Naive thymus-derived CD8-positive, alpha-beta T cell (primary cell): ENCODE results near the gene P3H3. TPM values are rescaled to one million over a fixed set of nuclear protein-coding genes. Genes with fewer than 3 reads are reported as not detected.
A peak's percentile ranks its signal among the peaks of the same experiment; 100 is the strongest.

Experiments
- ATAC-seq, 2 donors: fragments of 150-1000 bp; cut with Tn5 transposase in 1 of 2; sonication (Bioruptor Pico), chemical (Tn5 transposase) in 1 of 2; 1 replicate in 1 of 2; 2 replicates in 1 of 2; pipeline ENCODE4 v1.10.0; 2021; ENCODE audit warnings: mild to moderate bottlenecking in 2 of 2, moderate library complexity in 2 of 2
- POLR2A ChIA-PET: fragments of 350-600 bp; sonication (Branson Sonifier 250); formaldehyde crosslinking; loops from one replicate; lab custom pipeline; 2021; ENCODE audit warnings: antibody characterized with exemption; lab: Charles Lee
- DNase-seq, 10 donors: peaks; one replicate each; pipeline versions ENCODE4 v3.0.0 to v3.0.0-alpha.2; 2020 to 2022
- H3K27ac Mint-ChIP-seq, 10 donors: one replicate each; pipeline ENCODE4 v1.8.0; 2020 to 2022; ENCODE audit warnings: mild to moderate bottlenecking in 10 of 10, mixed read lengths in 10 of 10, moderate library complexity in 4 of 10, inconsistent platforms in 1 of 10
- H3K27me3 Mint-ChIP-seq, 5 donors: one replicate each; pipeline ENCODE4 v1.8.0; 2021 to 2022; ENCODE audit warnings: mixed read lengths in 5 of 5
- H3K36me3 Mint-ChIP-seq, 3 donors: one replicate each; pipeline ENCODE4 v1.8.0; 2020 to 2022; ENCODE audit warnings: mixed read lengths in 3 of 3, mild to moderate bottlenecking in 2 of 3, inconsistent platforms in 1 of 3
- H3K4me1 Mint-ChIP-seq, 4 donors: one replicate each; pipeline ENCODE4 v1.8.0; 2021 to 2022; ENCODE audit warnings: mixed read lengths in 4 of 4
- H3K4me3 Mint-ChIP-seq, 10 donors: one replicate each; pipeline ENCODE4 v1.8.0; 2020 to 2022; ENCODE audit warnings: mild to moderate bottlenecking in 10 of 10, mixed read lengths in 10 of 10, moderate library complexity in 6 of 10, inconsistent platforms in 1 of 10
- H3K9me3 Mint-ChIP-seq, 9 donors: one replicate each; pipeline ENCODE4 v1.8.0; 2020 to 2022; ENCODE audit warnings: mixed read lengths in 9 of 9, mild to moderate bottlenecking in 3 of 9, inconsistent platforms in 1 of 9, moderate library complexity in 1 of 9
- polyA plus RNA-seq, 3 donors: library from polyadenylated mRNA; unstranded; fragments of 300-500 nt; fragmentation: Illumina TruSeq; gene quantifications; one replicate each; pipeline ENCODE4 v1.2.3, GENCODE V29; 2021
- total RNA-seq, 8 experiments: library from RNA in 2 of 8; stranded (reverse) in 2 of 8; gene quantifications; one replicate each; pipeline ENCODE4 v1.2.3 and lab custom pipeline; 2021 to 2026

The P3H3 gene
- total and polyA plus RNA-seq, 5 experiments from 2014 or later: 0.42 to 9.7 (median 0.73) TPM

DNA sequence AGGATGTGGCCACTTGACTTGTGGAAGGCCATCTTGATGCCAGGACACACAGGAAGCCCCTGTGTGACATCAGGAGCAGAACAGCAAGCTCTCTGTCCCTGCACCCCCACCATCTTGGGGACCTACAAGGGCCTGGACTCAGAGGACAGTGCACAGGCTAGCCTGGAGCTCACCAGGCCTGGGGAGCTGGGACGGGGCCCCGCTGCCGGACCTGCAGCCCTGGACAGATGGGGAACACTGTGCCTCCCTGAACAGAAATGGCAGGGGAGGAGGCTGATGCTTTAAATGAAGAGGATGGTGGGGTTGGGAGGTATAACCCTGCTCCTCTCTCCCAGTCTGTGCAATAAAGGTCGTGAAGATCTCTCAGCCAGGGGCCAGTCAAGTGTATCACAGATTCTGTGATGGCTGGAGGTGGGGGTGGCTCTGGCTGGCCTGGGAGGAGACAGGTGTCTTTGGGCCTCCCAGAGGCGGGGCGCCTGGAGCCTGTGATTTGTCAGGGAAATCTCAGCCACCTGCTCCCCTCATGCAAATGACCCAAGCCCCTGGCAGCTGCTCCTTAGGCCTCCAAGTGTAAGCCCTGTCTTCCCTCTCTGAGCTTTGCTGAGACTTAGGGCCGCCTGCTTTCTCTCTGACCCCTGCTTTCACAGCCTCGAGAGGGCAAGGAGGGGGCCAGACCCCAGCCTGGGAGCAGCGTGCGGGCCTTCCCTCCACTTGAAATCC is 11.4 kb downstream of the P3H3 start:
- ATAC-seq (no peak), DNase-seq (no peak)
- H3K4me3 Mint-ChIP-seq: no peak overlapping the region
- POLR2A ChIA-PET: interaction anchor here (1.2 to 2.0 kb wide), 2 partner anchors 9 to 12 kb away, joined by 3 to 4 read pairs; partner anchors contain the start of gene CDCA3
- no peaks in the 10 kb centered on the region for H3K36me3 Mint-ChIP-seq
- H3K27ac Mint-ChIP-seq: peak overlapping the region in 1 of 10 donors; percentile 56
- H3K4me1 Mint-ChIP-seq: peaks cover 0 to 5% (median 3%) of the 10 kb centered on the region in 4 donors
- H3K9me3 Mint-ChIP-seq: no peaks in the 10 kb centered on the region
- no peaks in the 10 kb centered on the region for H3K27me3 Mint-ChIP-seq

DNA sequence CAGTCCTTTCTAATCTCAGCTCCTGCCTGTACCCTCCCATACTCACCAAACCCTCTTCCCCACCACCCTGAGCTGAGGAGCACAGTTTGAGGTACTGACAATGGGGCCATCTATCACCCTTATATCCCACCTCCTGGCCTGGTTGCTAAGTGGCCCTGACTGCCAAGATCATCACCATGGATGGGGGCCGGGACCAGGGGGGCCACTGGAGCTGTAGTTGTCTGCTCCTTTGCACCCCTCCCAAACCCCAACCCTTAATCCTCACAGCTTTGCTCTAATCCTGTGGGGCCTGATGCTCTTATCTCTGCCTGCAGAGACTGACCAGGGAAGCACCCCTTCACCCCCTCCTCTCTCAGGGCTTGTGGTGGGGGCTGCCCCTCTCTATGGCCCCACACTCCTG is 12.1 kb downstream of the P3H3 start:
- H3K27ac Mint-ChIP-seq: no peak overlapping the region
- DNase-seq: no peak

DNA sequence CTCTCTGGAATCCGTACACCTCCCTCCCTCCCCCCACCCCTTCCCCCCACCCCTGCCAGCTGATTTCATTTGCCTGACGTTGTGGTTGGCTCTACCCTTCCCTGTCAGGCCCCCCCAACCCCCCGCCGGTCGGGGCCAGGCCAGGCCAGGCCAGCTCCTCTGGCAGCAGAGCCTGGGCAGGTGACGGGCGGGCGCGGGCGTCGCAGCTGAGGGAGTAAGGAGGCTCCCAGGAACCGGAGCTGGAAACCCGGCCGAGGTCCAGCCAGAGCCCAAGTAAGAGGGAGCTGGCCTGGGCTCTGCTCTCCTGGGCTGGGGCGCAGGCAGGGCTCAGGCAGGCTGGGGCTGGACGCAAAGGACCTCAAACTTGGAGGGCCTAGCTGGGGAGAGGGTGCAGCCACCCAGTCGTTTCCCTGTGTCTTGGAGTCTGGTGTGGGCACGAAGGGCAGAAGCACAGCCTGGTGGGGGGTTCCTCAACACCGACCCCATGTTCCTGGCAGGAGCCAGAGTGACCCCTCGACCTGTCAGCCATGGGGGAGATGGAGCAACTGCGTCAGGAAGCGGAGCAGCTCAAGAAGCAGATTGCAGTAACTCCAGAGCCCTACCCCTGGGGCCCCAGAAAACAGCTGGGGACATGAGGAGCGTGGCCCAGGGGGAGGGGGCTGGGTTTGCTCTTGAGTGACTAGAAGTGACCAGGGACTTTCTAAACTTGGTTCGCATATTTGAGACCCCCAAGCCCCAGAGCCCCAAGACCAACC is 12.7 kb downstream of the P3H3 start, which contains the start of gene GNB3:
Gene GNB3 (plus strand): TSS at position 165 of the 755 bp plus-strand sequence. CDS start 363 bp downstream, at position 528.
- Mint-ChIP-seq H3K27me3 (no peaks in the 10 kb centered on the region), H3K9me3 (no peaks in the 10 kb centered on the region), H3K36me3 (peaks cover 0 to 2% (median 0%) of the 10 kb centered on the region in 3 donors), H3K4me1 (peaks cover 0 to 1% (median 0%) of the 10 kb centered on the region in 4 donors), H3K27ac (no peak within 1 kb of the TSS), H3K4me3 (no peak within 1 kb of the TSS)
- ATAC-seq (no peak), DNase-seq (no peak)
- POLR2A ChIA-PET: interaction anchor here (2.0 kb wide), 1 partner anchor 8 kb away, joined by 4 read pairs; no protein-coding TSS in a partner anchor

More for the DNA sequence above, 12.1 kb downstream of the P3H3 start:
- peaks cover 0 to 5% (median 3%) of the 10 kb centered on the region in 4 donors for H3K4me1 Mint-ChIP-seq
- ATAC-seq: no peak
- H3K36me3 Mint-ChIP-seq: no peaks in the 10 kb centered on the region
- H3K27me3 Mint-ChIP-seq: no peaks in the 10 kb centered on the region
- no peak overlapping the region for H3K4me3 Mint-ChIP-seq
- POLR2A ChIA-PET: interaction anchor here (1.2 to 2.0 kb wide), 2 partner anchors 9 to 11 kb away, joined by 3 to 4 read pairs; partner anchors contain the start of gene CDCA3
- no peaks in the 10 kb centered on the region for H3K9me3 Mint-ChIP-seq

DNA sequence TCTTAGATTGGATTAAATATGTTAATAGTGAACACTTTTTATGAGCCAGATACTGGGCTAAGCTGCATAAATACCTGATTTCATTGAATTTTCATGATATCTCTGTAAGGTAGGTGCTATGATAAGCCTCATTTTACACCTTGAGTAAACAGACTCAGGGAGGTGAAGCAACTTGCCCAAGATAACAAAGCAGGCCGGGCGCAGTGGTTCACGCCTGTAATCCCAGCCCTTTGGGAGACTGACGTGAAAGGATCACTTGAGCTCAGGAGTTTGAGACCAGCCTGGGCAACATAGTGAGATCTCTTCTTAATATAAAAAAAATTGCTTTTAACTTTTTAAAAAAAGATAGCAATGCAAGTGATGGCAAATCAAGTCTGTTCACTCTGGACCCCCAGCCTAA is 13.9 kb downstream of the P3H3 start:
- H3K36me3 Mint-ChIP-seq: peaks cover 0 to 2% (median 0%) of the 10 kb centered on the region in 3 donors
- no peak for DNase-seq
- H3K27me3 Mint-ChIP-seq: no peaks in the 10 kb centered on the region
- H3K4me1 Mint-ChIP-seq: no peaks in the 10 kb centered on the region
- no peak for ATAC-seq
- H3K9me3 Mint-ChIP-seq: no peaks in the 10 kb centered on the region
- no peak overlapping the region for H3K27ac Mint-ChIP-seq
- POLR2A ChIA-PET: interaction anchor here (1.2 to 1.5 kb wide), 2 partner anchors 12 to 55 kb away, joined by 3 read pairs; no protein-coding TSS in a partner anchor
- H3K4me3 Mint-ChIP-seq: no peak overlapping the region

- Mint-ChIP-seq H3K4me1 (no peaks in the 10 kb centered on the region), H3K36me3 (peaks cover 0 to 2% (median 0%) of the 10 kb centered on the region in 3 donors), H3K27me3 (no peaks in the 10 kb centered on the region), H3K27ac (no peak overlapping the region), H3K4me3 (no peak overlapping the region), H3K9me3 (no peaks in the 10 kb centered on the region)
- no peak for ATAC-seq
- POLR2A ChIA-PET: interaction anchor here (1.2 to 1.5 kb wide), 2 partner anchors 9 to 57 kb away, joined by 3 read pairs; partner anchors contain the start of gene USP5
- no peak for DNase-seq
Measured at GRCh38 chr12:6843118-6843902, 15.1 kb downstream of the P3H3 start.

GRCh38 chr12:6845395-6845794 is 17.2 kb downstream of the P3H3 start:
- H3K27ac Mint-ChIP-seq: no peak overlapping the region

GRCh38 chr12:6846316-6846869 is 18.2 kb downstream of the P3H3 start:
- H3K4me1 Mint-ChIP-seq: peaks cover 3 to 6% (median 5%) of the 10 kb centered on the region in 4 donors
- H3K9me3 Mint-ChIP-seq: no peaks in the 10 kb centered on the region
- H3K27ac Mint-ChIP-seq: no peak overlapping the region
- peaks cover 0 to 2% (median 0%) of the 10 kb centered on the region in 3 donors for H3K36me3 Mint-ChIP-seq
- POLR2A ChIA-PET: no interaction called here
- no peak overlapping the region for H3K4me3 Mint-ChIP-seq
- ATAC-seq (no peak), DNase-seq (no peak)
- no peaks in the 10 kb centered on the region for H3K27me3 Mint-ChIP-seq

More at GRCh38 chr12:6845395-6845794, 17.2 kb downstream of the P3H3 start:
- Mint-ChIP-seq H3K36me3 (peaks cover 0 to 2% (median 0%) of the 10 kb centered on the region in 3 donors), H3K9me3 (no peaks in the 10 kb centered on the region), H3K4me1 (peaks cover 0 to 2% (median 0%) of the 10 kb centered on the region in 4 donors), H3K4me3 (no peak overlapping the region), H3K27me3 (no peaks in the 10 kb centered on the region)
- DNase-seq: no peak
- POLR2A ChIA-PET: no interaction called here
- no peak for ATAC-seq

DNA sequence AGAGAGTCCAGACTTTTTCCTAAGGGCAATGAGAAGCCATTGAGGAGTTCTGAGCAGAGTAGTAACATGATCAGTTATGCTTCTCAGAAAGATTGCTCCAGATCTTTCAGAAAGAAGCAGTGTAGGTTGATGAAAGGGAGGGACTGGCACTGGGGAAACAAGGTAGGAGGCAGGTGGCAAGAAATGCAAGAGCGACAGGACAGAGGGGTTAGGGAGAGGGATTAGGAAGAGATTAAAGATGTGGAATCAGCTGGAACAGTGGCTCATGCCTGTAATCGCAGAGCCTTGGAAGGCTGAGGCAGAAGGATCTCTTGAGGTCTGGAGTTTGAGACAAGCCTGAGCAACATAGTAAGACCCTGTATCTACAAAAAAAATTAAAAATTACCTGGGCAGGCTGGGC is 19.5 kb downstream of the P3H3 start:
- no peak overlapping the region for H3K27ac Mint-ChIP-seq
- H3K36me3 Mint-ChIP-seq: peaks cover 0 to 2% (median 0%) of the 10 kb centered on the region in 3 donors
- H3K4me1 Mint-ChIP-seq: peaks cover 6 to 9% (median 7%) of the 10 kb centered on the region in 4 donors
- POLR2A ChIA-PET: no interaction called here
- no peaks in the 10 kb centered on the region for H3K9me3 Mint-ChIP-seq
- ATAC-seq (no peak), DNase-seq (no peak)
- no peak overlapping the region for H3K4me3 Mint-ChIP-seq
- H3K27me3 Mint-ChIP-seq: no peaks in the 10 kb centered on the region

GRCh38 chr12:6849427-6849826 is 21.2 kb downstream of the P3H3 start:
- H3K9me3 Mint-ChIP-seq: no peaks in the 10 kb centered on the region
- DNase-seq: no peak
- POLR2A ChIA-PET: no interaction called here
- ATAC-seq: no peak
- no peak overlapping the region for H3K27ac Mint-ChIP-seq
- H3K4me1 Mint-ChIP-seq: peaks cover 18 to 26% (median 22%) of the 10 kb centered on the region in 4 donors
- no peak overlapping the region for H3K4me3 Mint-ChIP-seq
- no peaks in the 10 kb centered on the region for H3K27me3 Mint-ChIP-seq
- peaks cover 0 to 3% (median 2%) of the 10 kb centered on the region in 3 donors for H3K36me3 Mint-ChIP-seq

- POLR2A ChIA-PET: interaction anchor here (1.2 to 6.5 kb wide), 4 partner anchors 16 to 409 kb away, joined by 3 to 119 read pairs (median 46); partner anchors contain the start of genes ENO2, SPSB2 and TPI1
- Mint-ChIP-seq H3K36me3 (peaks cover 0 to 3% (median 2%) of the 10 kb centered on the region in 3 donors), H3K27me3 (no peaks in the 10 kb centered on the region), H3K4me3 (peak overlapping the region in 1 of 10 donors; percentile 6), H3K27ac (peak overlapping the region in 2 of 10 donors; percentile 57 to 79), H3K4me1 (peaks cover 18 to 28% (median 25%) of the 10 kb centered on the region in 4 donors), H3K9me3 (no peaks in the 10 kb centered on the region)
- no peak for DNase-seq
- no peak for ATAC-seq
Measured at GRCh38 chr12:6849976-6850560, 21.9 kb downstream of the P3H3 start.

- DNase-seq: no peak
- POLR2A ChIA-PET: interaction anchor here (0.6 to 6.5 kb wide), 18 partner anchors 11 to 410 kb away, joined by 3 to 119 read pairs (median 12); partner anchors contain the start of genes C12orf57, COPS7A, ENO2 and NOP2
- H3K9me3 Mint-ChIP-seq: no peaks in the 10 kb centered on the region
- H3K36me3 Mint-ChIP-seq: peaks cover 0 to 7% (median 2%) of the 10 kb centered on the region in 3 donors
- ATAC-seq: no peak
- peak overlapping the region in 2 of 10 donors; percentile 86 to 95 for H3K4me3 Mint-ChIP-seq
- H3K27me3 Mint-ChIP-seq: no peaks in the 10 kb centered on the region
- H3K4me1 Mint-ChIP-seq: peaks cover 18 to 28% (median 25%) of the 10 kb centered on the region in 4 donors
- peak overlapping the region in 3 of 10 donors; percentile 36 to 99 (median 91) for H3K27ac Mint-ChIP-seq
Measured at GRCh38 chr12:6850796-6851152, 22.6 kb downstream of the P3H3 start.
